Measurements from ENCODE around the gene WWOX.

Gene WWOX

GRCh38 chr16:78225919-78226318, 126.5 kb downstream of the WWOX start:
- DNase-seq (ENCODE audit: low read depth, low spot score) = no peak

GRCh38 chr16:78227855-78228254, 128.4 kb downstream of the WWOX start:
- DNase-seq (ENCODE audit: low read depth, low spot score) = no peak

GRCh38 chr16:78228704-78229103, 129.2 kb downstream of the WWOX start:
- DNase-seq (ENCODE audit: low read depth, low spot score) = no peak

GRCh38 chr16:78230832-78231231, 131.4 kb downstream of the WWOX start:
- DNase-seq (ENCODE audit: low read depth, low spot score) = no peak

- peak; percentile 12 for DNase-seq (ENCODE audit: low read depth, low spot score)
Measured at GRCh38 chr16:78235168-78235800, 135.8 kb downstream of the WWOX start.

GRCh38 chr16:78235876-78236275, 136.4 kb downstream of the WWOX start:
- DNase-seq (ENCODE audit: low read depth, low spot score) = no peak

GRCh38 chr16:78237841-78238240, 138.4 kb downstream of the WWOX start:
- no peak for DNase-seq (ENCODE audit: low read depth, low spot score)

- no peak for DNase-seq (ENCODE audit: low read depth, low spot score)
Measured at GRCh38 chr16:78240459-78241222, 141.2 kb downstream of the WWOX start.

GRCh38 chr16:78242239-78242630, 142.8 kb downstream of the WWOX start:
- no peak for DNase-seq (ENCODE audit: low read depth, low spot score)

GRCh38 chr16:78244131-78244895, 144.9 kb downstream of the WWOX start:
- no peak for DNase-seq (ENCODE audit: low read depth, low spot score)

- no peak for DNase-seq (ENCODE audit: low read depth, low spot score)
Measured at GRCh38 chr16:78246559-78246958, 147.1 kb downstream of the WWOX start.

GRCh38 chr16:78249056-78249455, 149.6 kb downstream of the WWOX start:
- no peak for DNase-seq (ENCODE audit: low read depth, low spot score)

GRCh38 chr16:78249832-78250231, 150.4 kb downstream of the WWOX start:
- no peak for DNase-seq (ENCODE audit: low read depth, low spot score)

- DNase-seq (ENCODE audit: low read depth, low spot score) = no peak
Measured at GRCh38 chr16:78251115-78251514, 151.7 kb downstream of the WWOX start.

- no peak for DNase-seq (ENCODE audit: low read depth, low spot score)
Measured at GRCh38 chr16:78252757-78253156, 153.3 kb downstream of the WWOX start.

GRCh38 chr16:78254841-78255240, 155.4 kb downstream of the WWOX start:
- DNase-seq (ENCODE audit: low read depth, low spot score) = no peak

- no peak for DNase-seq (ENCODE audit: low read depth, low spot score)
Measured at GRCh38 chr16:78256686-78257375, 157.4 kb downstream of the WWOX start.

GRCh38 chr16:78257376-78257728, 157.9 kb downstream of the WWOX start:
- DNase-seq (ENCODE audit: low read depth, low spot score) = no peak

- no peak for DNase-seq (ENCODE audit: low read depth, low spot score)
Measured at GRCh38 chr16:78258375-78259065, 159.1 kb downstream of the WWOX start.

GRCh38 chr16:78259873-78260272, 160.4 kb downstream of the WWOX start:
- no peak for DNase-seq (ENCODE audit: low read depth, low spot score)

GRCh38 chr16:78264642-78265041, 165.2 kb downstream of the WWOX start:
- DNase-seq (ENCODE audit: low read depth, low spot score) = no peak

GRCh38 chr16:78269256-78269655, 169.8 kb downstream of the WWOX start:
- no peak for DNase-seq (ENCODE audit: low read depth, low spot score)
